Midbrain (tissue), 1 donor: ENCODE measurements around the gene CCL27.
A peak's percentile ranks its signal among the peaks of the same experiment; 100 is the strongest.

Experiments used
- DNase-seq: peaks from one replicate; lab custom pipeline; 2025; lab: John Stamatoyannopoulos, UW

The CCL27 gene

GRCh38 chr9:34627716-34628655, 34.5 kb downstream of the CCL27 start:
- no peak for DNase-seq

DNA sequence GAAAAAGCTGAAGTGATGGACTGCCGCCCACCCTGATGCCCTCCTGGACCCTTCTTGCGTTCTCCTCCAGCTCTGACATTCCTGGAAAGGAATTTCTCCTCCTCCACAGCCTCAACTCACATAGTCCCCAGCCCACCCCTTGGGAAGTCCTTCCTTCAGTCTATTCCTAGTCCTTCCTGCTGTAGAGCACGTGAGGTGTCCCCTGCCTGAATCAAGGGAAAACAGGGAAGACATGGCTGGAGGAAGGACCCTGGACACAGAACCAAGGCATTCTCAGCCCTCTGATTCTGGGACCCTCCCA, 37.3 kb downstream of the CCL27 start:
- no peak for DNase-seq

DNA sequence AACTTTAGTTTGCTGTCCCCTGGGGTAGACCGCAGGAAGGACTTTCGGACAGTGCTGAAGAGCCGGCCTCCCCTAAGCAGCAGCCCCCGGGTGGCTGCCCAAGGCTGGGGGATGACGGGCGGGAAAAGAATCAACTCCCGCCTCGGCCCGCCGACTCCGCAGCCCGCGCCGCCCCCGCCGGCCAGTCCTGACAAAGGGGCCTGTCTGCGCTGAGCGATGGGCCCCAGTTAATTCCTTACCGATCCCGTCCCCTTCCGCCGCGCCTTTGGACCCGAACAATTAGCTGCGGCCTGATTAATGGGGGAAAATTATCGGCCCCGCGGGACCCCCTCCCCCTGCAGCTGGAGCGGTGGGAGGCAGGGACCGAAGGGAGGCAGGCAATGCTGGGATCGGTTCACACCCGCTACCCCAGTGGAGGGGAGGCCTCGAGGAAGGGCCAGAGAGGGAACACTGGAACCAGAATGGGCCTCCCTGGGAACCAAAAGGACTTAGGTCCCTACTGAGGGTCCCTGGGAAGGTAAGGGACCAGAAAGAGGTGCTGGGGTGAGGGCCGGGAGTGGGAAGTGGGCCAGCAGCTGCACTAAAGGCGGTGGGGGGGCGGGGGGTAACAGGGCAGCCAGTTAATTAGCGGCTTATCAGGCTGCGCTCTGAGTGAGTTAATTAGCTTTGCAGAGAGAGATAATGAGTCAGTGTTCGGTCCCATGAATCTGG, 37.8 kb downstream of the CCL27 start:
- no peak for DNase-seq

DNA sequence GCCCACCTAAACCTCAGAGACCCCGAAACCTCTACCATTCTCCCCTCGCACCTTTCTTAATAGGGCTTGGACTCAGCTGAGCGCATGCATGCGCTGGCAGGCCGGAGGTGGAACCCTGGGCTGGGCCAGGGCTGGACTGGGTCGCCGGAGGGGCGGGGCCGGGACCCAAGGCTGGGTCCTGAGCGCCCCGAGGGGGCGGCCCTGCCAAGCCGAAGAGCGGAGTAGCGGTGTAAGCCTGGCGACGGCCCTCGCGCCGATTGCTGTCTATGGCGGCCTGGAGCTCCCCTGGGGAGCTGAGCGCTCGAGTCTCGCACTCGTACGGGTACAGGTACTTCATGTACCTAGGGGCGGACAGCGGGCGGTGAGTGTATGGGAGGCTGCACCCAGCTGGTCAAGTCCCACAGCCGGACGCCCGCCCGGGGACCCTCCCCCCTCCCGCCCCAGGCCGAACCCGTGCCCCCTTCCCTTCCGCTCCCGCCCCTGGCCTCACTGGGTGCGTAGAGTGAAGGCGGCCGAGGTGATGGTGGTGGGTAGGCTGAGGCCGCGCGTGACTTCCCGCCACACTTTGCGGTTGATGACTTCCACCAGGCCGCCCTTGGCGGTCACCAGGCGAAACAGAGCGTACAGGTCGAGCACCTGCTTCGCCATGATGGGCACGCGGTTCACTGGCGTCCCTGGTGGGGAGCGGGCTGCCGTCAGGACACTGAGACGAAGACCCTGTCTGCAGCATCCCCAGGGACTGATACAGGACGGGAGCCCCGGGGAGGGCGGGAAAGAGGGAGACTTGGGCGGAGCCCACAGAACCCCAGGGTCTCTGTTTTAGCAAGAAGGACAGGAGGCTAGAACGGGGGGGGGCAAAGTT, 38.9 kb downstream of the CCL27 start:
- DNase-seq = no peak

DNA sequence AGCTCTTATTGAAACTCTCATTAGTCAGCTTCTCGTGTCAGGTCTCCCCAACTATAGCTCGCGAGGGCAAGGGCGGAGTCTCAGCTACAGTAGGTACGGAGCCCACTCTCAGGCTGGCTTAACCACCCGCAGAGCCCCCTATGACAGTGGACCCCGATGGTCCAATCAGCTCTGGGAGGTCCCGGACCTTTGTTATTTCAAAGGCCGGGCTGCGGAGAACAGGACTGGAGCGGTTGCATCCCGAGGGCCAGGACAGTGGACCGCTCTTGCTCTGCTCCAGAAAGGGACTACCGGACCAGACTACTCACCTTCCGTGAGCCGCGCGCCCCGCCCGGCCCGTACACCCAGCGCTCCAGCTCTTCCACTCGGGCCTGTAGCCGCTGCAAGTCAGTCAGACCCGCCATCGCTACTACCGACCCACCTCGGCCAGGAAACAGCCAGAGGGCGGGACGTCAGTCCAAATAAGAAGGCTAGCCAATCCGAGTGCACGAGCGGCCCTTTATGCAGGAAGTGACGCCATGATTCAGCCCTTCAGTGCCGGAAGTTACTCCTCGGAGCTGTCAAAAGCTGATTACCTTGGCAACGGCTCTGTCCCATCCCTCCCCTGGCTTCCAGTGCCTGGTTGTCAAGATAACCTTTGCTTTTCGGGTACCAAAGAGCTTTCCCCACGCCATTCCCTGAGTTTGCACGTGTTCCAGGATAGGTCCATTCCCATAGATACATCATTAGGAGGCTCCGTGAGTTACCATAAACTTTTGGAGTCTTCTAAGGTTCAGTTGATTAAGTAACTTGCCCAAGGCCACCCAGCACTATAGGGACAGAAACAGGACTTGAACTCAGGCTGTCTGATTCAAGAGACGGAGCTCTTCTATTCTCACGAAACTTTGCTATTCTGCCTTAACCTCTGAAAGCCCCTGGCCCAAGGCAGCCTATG, 42.1 kb downstream of the CCL27 start, which contains the start of gene DCTN3:
TSS of gene DCTN3 (minus strand) at position 435 of the 934 bp plus-strand sequence. CDS start at position 404, 31 bp downstream.
- DNase-seq = peak; percentile 95

GRCh38 chr9:34615132-34615531, 47.3 kb downstream of the CCL27 start:
- no peak for DNase-seq

DNA sequence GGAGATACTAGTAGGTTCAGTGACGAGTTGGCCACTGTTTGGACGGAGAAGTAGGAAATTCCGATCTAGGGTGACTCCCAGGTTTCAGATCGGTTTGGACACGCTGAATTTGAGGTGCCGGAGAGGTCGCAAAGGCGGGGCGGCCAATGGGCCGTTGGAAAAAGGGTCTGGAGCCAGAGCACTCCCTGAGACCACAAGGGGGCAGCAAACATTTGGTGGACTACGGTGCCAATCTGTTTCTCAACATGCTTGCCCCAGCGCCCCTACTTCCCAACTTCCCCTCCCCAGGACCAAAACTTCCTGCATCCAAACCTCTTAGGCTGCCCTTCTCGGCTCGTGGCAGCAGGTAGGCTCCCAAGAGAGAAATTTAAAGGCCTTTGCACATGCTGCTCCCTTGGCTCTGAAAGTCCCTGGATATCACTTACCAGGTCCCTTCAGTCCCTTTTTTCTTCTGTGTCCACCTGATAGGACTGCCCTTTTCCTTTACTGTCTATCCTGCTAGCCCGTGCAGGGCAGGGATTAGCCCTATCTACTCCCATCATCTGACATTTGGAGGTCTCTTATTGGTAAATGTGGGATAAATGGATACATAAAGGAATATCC, 49.6 kb downstream of the CCL27 start:
- peak; percentile 89 for DNase-seq
